ENCODE results near the gene CRY1. TPM values are rescaled to one million over a fixed set of nuclear protein-coding genes. Genes with fewer than 3 reads are reported as not detected.

CRY1 gene
- polyA plus RNA-seq, 2 of the 4 experiments (the other 2 are of a cell fraction), result 15.8 to 26.1 TPM

DNA sequence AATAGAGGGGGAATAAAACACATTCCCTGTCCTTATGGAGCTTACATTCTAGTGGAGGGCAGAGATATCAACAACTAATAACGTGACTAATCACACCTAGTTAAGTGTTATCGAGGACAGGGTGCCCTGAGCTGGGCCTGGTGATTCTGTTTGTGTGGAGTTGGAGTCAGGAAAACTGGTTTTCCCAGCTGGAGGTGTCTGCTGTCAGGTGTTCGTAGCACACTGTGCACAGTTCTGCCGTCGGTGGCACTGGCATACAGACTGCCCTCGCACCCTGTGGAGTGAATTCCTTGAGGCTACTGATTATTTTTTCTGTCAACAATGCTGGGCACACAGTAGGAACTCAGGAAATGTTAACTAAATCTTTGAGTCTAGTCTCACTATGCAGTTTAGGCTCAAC is 105.5 kb downstream of the CRY1 start:
- Histone ChIP-seq H3K27ac (peak overlapping the region in 1 of 2 experiments; percentile 93; a peak in 3 of 6 replicates), H3K4me1 (peaks cover 13% of the 10 kb centered on the region; the same call in 2 of the 3 replicates), H3K4me2 (peak overlapping the region; percentile 83), H3K9me3 (no peaks in the 10 kb centered on the region), H3K4me3 (no peak overlapping the region)
- DNase-seq (ENCODE audit: low read depth in 1 of 2, low spot score in 1 of 2), result no peak
- POLR2A ChIA-PET, result interaction anchor here (0.6 to 1.7 kb wide), 2 partner anchors 32 to 598 kb away, joined by 4 to 24 read pairs; partner anchors contain the start of gene TMEM263
- CTCF ChIA-PET, result interaction anchor here (1.0 to 2.6 kb wide), 2 partner anchors 12 to 26 kb away, joined by 3 to 6 read pairs; no protein-coding TSS in a partner anchor
- FAIRE-seq, result no peak
- TF ChIP-seq, protein P1, sequence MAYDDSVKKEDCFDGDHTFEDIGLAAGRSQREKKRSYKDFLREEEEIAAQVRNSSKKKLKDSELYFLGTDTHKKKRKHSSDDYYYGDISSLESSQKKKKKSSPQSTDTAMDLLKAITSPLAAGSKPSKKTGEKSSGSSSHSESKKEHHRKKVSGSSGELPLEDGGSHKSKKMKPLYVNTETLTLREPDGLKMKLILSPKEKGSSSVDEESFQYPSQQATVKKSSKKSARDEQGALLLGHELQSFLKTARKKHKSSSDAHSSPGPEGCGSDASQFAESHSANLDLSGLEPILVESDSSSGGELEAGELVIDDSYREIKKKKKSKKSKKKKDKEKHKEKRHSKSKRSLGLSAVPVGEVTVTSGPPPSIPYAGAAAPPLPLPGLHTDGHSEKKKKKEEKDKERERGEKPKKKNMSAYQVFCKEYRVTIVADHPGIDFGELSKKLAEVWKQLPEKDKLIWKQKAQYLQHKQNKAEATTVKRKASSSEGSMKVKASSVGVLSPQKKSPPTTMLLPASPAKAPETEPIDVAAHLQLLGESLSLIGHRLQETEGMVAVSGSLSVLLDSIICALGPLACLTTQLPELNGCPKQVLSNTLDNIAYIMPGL (CRISPR knock-in tag; IDR thresholded peaks at IDR 0.05; ENCODE audit: borderline replicate concordance), result no peak
- TF ChIP-seq ZC3H11A (IDR thresholded peaks at IDR 0.05) (no peak), CBX2 (IDR thresholded peaks at IDR 0.05; ENCODE audit: borderline replicate concordance, low read depth) (no peak), RARB (CRISPR knock-in tag; IDR thresholded peaks at IDR 0.05) (no peak), KDM1A (IDR thresholded peaks at IDR 0.05; ENCODE audit: low read depth) (no peak), FOSL2 (IDR thresholded peaks at IDR 0.05) (no peak), FOSL2 (CRISPR knock-in tag; IDR thresholded peaks at IDR 0.05) (no peak), POLR2A (IDR thresholded peaks at IDR 0.05; ENCODE audit: low read length) (no peak), KDM5A (IDR thresholded peaks at IDR 0.05) (no peak), NFE2L2 (conservative IDR thresholded peaks at IDR 0.05; ENCODE audit: low read length) (no peak)
- TF ChIP-seq, protein P2, sequence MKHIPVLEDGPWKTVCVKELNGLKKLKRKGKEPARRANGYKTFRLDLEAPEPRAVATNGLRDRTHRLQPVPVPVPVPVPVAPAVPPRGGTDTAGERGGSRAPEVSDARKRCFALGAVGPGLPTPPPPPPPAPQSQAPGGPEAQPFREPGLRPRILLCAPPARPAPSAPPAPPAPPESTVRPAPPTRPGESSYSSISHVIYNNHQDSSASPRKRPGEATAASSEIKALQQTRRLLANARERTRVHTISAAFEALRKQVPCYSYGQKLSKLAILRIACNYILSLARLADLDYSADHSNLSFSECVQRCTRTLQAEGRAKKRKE (CRISPR knock-in tag; IDR thresholded peaks at IDR 0.05; ENCODE audit: low read depth), result no peak
- TF ChIP-seq, protein P3, sequence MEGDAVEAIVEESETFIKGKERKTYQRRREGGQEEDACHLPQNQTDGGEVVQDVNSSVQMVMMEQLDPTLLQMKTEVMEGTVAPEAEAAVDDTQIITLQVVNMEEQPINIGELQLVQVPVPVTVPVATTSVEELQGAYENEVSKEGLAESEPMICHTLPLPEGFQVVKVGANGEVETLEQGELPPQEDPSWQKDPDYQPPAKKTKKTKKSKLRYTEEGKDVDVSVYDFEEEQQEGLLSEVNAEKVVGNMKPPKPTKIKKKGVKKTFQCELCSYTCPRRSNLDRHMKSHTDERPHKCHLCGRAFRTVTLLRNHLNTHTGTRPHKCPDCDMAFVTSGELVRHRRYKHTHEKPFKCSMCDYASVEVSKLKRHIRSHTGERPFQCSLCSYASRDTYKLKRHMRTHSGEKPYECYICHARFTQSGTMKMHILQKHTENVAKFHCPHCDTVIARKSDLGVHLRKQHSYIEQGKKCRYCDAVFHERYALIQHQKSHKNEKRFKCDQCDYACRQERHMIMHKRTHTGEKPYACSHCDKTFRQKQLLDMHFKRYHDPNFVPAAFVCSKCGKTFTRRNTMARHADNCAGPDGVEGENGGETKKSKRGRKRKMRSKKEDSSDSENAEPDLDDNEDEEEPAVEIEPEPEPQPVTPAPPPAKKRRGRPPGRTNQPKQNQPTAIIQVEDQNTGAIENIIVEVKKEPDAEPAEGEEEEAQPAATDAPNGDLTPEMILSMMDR (IDR thresholded peaks at IDR 0.05), result no peak
- ATAC-seq, result no peak
- WGBS (ENCODE audit: missing lambda C conversion rate), result 77% methylated on average over 6 of the region's 6 CpGs

DNA sequence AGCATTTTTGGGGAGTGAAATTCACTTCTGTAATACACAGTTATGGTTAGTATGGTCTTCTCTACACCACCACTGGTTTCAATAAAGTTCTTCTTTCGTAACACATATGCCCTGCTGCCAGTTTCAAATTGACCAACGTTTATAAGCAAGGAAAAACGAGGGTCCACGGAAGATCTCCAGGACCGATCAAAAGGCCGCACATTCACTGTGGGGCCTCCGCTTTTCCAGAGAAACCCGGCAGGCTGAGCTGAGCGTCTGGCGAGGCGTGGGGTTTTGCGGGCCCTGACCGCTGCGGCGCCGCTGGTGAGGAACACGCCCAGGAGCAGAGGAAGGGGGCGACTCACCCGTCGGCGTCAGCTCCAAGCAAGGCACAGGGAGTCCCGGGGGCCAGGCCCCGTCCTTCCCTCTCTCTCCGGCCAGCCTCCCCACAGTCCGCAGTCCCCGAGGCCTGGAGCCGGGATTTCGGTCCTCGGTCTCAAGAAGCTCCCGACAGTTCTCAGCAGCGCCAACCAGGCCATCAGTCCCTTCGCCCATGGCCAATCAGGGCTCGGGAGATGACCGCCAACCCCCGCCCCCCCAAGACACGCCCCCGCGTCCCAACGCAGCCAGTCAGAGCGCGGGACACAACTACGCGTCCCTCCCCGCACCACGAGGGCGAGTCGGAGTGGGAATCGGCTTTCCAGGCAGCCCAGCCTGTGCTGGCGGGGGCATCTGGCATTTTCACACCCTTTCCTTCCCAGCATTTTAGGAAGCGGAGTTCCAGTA is 106.5 kb downstream of the CRY1 start, which contains the start of gene MTERF2:
Gene MTERF2, minus strand, starts transcription at position 522 of the 765 bp plus-strand sequence. CDS start 8,432 bp downstream, outside the sequence.
- 5% methylated on average over 30 of the region's 50 CpGs for WGBS (ENCODE audit: missing lambda C conversion rate)
- peak within 1 kb of the TSS; percentile 92 for H3K4me2 ChIP-seq
- FAIRE-seq (no peak), ATAC-seq (peak; percentile 98), DNase-seq (ENCODE audit: low read depth in 1 of 2, low spot score in 1 of 2) (peak; percentile 96)
- peak within 1 kb of the TSS; percentile 67 to 93 for H3K27ac ChIP-seq
- H3K4me3 ChIP-seq, result peak within 1 kb of the TSS; percentile 50
- peaks cover 13% of the 10 kb centered on the region; the same call in 2 of the 3 replicates for H3K4me1 ChIP-seq
- no peak for TF ChIP-seq NFE2L2 (conservative IDR thresholded peaks at IDR 0.05; ENCODE audit: low read length)
- TF ChIP-seq NPAS2 (CRISPR knock-in tag; IDR thresholded peaks at IDR 0.05; ENCODE audit: borderline replicate concordance), result no peak
- peak in 1 of 2 experiments; percentile 65; a peak in 1 of 5 replicates for TF ChIP-seq JUN (IDR thresholded peaks at IDR 0.05)
- no peak for TF ChIP-seq MAFK (IDR thresholded peaks at IDR 0.05; ENCODE audit: partially characterized antibody)
- TF ChIP-seq POLR2A (IDR thresholded peaks at IDR 0.05; ENCODE audit: low read length), result peak; percentile 70
- TF ChIP-seq, protein P4, sequence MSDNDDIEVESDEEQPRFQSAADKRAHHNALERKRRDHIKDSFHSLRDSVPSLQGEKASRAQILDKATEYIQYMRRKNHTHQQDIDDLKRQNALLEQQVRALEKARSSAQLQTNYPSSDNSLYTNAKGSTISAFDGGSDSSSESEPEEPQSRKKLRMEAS (IDR thresholded peaks at IDR 0.05), result peak; percentile 98
- TF ChIP-seq PHF8 (IDR thresholded peaks at IDR 0.05; ENCODE audit: borderline replicate concordance, low read depth), result peak; percentile 78
- TF ChIP-seq, protein P5, sequence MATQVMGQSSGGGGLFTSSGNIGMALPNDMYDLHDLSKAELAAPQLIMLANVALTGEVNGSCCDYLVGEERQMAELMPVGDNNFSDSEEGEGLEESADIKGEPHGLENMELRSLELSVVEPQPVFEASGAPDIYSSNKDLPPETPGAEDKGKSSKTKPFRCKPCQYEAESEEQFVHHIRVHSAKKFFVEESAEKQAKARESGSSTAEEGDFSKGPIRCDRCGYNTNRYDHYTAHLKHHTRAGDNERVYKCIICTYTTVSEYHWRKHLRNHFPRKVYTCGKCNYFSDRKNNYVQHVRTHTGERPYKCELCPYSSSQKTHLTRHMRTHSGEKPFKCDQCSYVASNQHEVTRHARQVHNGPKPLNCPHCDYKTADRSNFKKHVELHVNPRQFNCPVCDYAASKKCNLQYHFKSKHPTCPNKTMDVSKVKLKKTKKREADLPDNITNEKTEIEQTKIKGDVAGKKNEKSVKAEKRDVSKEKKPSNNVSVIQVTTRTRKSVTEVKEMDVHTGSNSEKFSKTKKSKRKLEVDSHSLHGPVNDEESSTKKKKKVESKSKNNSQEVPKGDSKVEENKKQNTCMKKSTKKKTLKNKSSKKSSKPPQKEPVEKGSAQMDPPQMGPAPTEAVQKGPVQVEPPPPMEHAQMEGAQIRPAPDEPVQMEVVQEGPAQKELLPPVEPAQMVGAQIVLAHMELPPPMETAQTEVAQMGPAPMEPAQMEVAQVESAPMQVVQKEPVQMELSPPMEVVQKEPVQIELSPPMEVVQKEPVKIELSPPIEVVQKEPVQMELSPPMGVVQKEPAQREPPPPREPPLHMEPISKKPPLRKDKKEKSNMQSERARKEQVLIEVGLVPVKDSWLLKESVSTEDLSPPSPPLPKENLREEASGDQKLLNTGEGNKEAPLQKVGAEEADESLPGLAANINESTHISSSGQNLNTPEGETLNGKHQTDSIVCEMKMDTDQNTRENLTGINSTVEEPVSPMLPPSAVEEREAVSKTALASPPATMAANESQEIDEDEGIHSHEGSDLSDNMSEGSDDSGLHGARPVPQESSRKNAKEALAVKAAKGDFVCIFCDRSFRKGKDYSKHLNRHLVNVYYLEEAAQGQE (IDR thresholded peaks at IDR 0.05), result no peak
- no peak for TF ChIP-seq EHF (CRISPR knock-in tag; IDR thresholded peaks at IDR 0.05)
- TF ChIP-seq, protein P6, sequence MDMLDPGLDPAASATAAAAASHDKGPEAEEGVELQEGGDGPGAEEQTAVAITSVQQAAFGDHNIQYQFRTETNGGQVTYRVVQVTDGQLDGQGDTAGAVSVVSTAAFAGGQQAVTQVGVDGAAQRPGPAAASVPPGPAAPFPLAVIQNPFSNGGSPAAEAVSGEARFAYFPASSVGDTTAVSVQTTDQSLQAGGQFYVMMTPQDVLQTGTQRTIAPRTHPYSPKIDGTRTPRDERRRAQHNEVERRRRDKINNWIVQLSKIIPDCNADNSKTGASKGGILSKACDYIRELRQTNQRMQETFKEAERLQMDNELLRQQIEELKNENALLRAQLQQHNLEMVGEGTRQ (IDR thresholded peaks at IDR 0.05), result peak; percentile 50
- no peak for TF ChIP-seq RARB (CRISPR knock-in tag; IDR thresholded peaks at IDR 0.05)
- TF ChIP-seq, protein P7, sequence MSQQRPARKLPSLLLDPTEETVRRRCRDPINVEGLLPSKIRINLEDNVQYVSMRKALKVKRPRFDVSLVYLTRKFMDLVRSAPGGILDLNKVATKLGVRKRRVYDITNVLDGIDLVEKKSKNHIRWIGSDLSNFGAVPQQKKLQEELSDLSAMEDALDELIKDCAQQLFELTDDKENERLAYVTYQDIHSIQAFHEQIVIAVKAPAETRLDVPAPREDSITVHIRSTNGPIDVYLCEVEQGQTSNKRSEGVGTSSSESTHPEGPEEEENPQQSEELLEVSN (IDR thresholded peaks at IDR 0.05; ENCODE audit: borderline replicate concordance, low read depth), result peak; percentile 98
- no peak for TF ChIP-seq RAD21 (conservative IDR thresholded peaks at IDR 0.05 in 1 of 2, IDR thresholded peaks at IDR 0.05 in 1 of 2)
- no peaks in the 10 kb centered on the region for H3K9me3 ChIP-seq
- ChIA-PET CTCF (interaction anchor here (0.6 to 2.6 kb wide), 3 partner anchors 13 to 100 kb away, joined by 3 to 6 read pairs (median 3); no protein-coding TSS in a partner anchor), POLR2A (interaction anchor here (0.6 to 1.7 kb wide), 9 partner anchors 9 to 1884 kb away, joined by 3 to 24 read pairs (median 4); partner anchors contain the start of gene TMEM263)
